Transverse colon (tissue), 3 donors: ENCODE results near the gene FMNL2.

Experiments used
- POLR2A ChIP-seq: fragments of 450-650 bp; IDR thresholded peaks from one replicate; pipeline ENCODE4 v1.6.1; 2016; ENCODE audit warnings: antibody characterized with exemption, mild to moderate bottlenecking, moderate library complexity
- TF ChIP-seq, protein P1 (sequence below), 5 experiments: fragments of 200-600 bp in 3 of 5; fragments of 450-650 bp in 2 of 5; sonication (generic) in 3 of 5; IDR thresholded peaks; 1 replicate in 2 of 5; 2 replicates in 3 of 5; pipeline ENCODE4 v1.5.1; 2016 to 2017; ENCODE audit warnings: antibody characterized with exemption in 5 of 5, inconsistent platforms in 3 of 5, mild to moderate bottlenecking in 2 of 5, moderate library complexity in 1 of 5

DNA sequence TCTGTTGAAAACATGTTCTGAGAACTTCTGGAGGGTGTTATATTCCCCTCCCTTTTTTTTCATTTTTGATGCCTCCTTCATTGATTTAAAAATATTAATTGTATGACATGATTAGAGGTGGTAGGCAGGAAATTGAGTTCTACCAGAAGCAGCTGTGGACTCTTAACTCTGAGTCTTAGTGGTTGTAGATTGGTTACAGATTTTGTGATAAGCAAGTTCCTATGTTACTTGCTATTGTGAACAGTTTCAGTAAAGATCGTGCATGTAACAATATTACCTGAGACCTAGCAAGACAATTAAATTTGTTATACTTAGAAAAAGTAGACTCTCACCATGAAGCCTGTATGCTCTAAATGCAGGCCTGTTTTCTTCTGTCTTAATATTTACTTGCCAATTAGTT is 294.2 kb downstream of the FMNL2 start:
- TF ChIP-seq, protein P1, sequence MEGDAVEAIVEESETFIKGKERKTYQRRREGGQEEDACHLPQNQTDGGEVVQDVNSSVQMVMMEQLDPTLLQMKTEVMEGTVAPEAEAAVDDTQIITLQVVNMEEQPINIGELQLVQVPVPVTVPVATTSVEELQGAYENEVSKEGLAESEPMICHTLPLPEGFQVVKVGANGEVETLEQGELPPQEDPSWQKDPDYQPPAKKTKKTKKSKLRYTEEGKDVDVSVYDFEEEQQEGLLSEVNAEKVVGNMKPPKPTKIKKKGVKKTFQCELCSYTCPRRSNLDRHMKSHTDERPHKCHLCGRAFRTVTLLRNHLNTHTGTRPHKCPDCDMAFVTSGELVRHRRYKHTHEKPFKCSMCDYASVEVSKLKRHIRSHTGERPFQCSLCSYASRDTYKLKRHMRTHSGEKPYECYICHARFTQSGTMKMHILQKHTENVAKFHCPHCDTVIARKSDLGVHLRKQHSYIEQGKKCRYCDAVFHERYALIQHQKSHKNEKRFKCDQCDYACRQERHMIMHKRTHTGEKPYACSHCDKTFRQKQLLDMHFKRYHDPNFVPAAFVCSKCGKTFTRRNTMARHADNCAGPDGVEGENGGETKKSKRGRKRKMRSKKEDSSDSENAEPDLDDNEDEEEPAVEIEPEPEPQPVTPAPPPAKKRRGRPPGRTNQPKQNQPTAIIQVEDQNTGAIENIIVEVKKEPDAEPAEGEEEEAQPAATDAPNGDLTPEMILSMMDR (IDR thresholded peaks at IDR 0.05): no peak
- TF ChIP-seq POLR2A: no peak
